ENCODE measurements around the gene CLDND2. TPM values are rescaled to one million over a fixed set of nuclear protein-coding genes. Genes with fewer than 3 reads are reported as not detected.
"Not testable (repeated sequence)": the region's sequence is repeated elsewhere in the genome, so short reads cannot be mapped to it uniquely, and the experiment has no call there.

Gene CLDND2
- total RNA-seq, 1 experiment from 2014 or later, result 0.95 TPM

GRCh38 chr19:51398096-51398704 lies 29.4 kb upstream of the CLDND2 start:
- Histone ChIP-seq H3K9me3 (ENCODE audit: control insufficient read depth, insufficient read depth, low read depth, low read length) (no peaks in the 10 kb centered on the region), H3K4me3 (ENCODE audit: low read depth in 2 of 2, low read length in 2 of 2) (no peak overlapping the region), H3K4me1 (ENCODE audit: control insufficient read depth, insufficient read depth, low read length) (peaks cover 3% of the 10 kb centered on the region), H3K27me3 (ENCODE audit: control insufficient read depth, insufficient read depth, low read length) (no peaks in the 10 kb centered on the region), H3K36me3 (ENCODE audit: control insufficient read depth, insufficient read depth, low read length) (no peaks in the 10 kb centered on the region; the same call in 1 of the 2 replicates), H3K27ac (ENCODE audit: low read length) (no peak overlapping the region)
- ATAC-seq (no peak), DNase-seq (ENCODE audit: low read depth, low spot score) (no peak)
- intact Hi-C loops (cut with micrococcal nuclease; ENCODE audit: unreplicated experiment), result no loop called here
- CTCF ChIA-PET, result interaction anchor here (0.6 kb wide), 1 partner anchor 54 kb away, joined by 3 read pairs; no protein-coding TSS in a partner anchor
- in situ Hi-C loops (cut with HindIII; ENCODE audit: low pct_unique_long_range_greater_than_20kb, low sequenced_read_pairs), result no loop called here
- POLR2A ChIA-PET, result no interaction called here
- TF ChIP-seq TCF7L2 (IDR thresholded peaks at IDR 0.05; ENCODE audit: low read depth, low read length) (no peak), CTCF (IDR thresholded peaks at IDR 0.05) (peak; percentile 67)
- no TSS peak for BruUV-seq (replicated peaks)

GRCh38 chr19:51397453-51397852 lies 28.6 kb upstream of the CLDND2 start:
- CTCF ChIA-PET; BruUV-seq (replicated peaks); H3K36me3 ChIP-seq (ENCODE audit: control insufficient read depth, insufficient read depth, low read length); H3K4me3 ChIP-seq (ENCODE audit: low read depth in 2 of 2, low read length in 2 of 2); H3K9me3 ChIP-seq (ENCODE audit: control insufficient read depth, insufficient read depth, low read depth, low read length); H3K27ac ChIP-seq (ENCODE audit: low read length); H3K27me3 ChIP-seq (ENCODE audit: control insufficient read depth, insufficient read depth, low read length); H3K4me1 ChIP-seq (ENCODE audit: control insufficient read depth, insufficient read depth, low read length); DNase-seq (ENCODE audit: low read depth, low spot score); in situ Hi-C loops (cut with HindIII; ENCODE audit: low pct_unique_long_range_greater_than_20kb, low sequenced_read_pairs); intact Hi-C loops (cut with micrococcal nuclease; ENCODE audit: unreplicated experiment); ATAC-seq: not testable (repeated sequence)
- POLR2A ChIA-PET, result interaction anchor here (0.6 kb wide), 1 partner anchor 259 kb away, joined by 3 read pairs; no protein-coding TSS in a partner anchor

- H3K36me3 ChIP-seq (ENCODE audit: control insufficient read depth, insufficient read depth, low read length), result no peaks in the 10 kb centered on the region; the same call in 1 of the 2 replicates
- ATAC-seq (no peak), DNase-seq (ENCODE audit: low read depth, low spot score) (no peak)
- in situ Hi-C loops (cut with HindIII; ENCODE audit: low pct_unique_long_range_greater_than_20kb, low sequenced_read_pairs), result no loop called here
- H3K4me1 ChIP-seq (ENCODE audit: control insufficient read depth, insufficient read depth, low read length), result peaks cover 3% of the 10 kb centered on the region
- H3K4me3 ChIP-seq (ENCODE audit: low read depth in 2 of 2, low read length in 2 of 2), result no peak overlapping the region
- no peaks in the 10 kb centered on the region for H3K9me3 ChIP-seq (ENCODE audit: control insufficient read depth, insufficient read depth, low read depth, low read length)
- no peak overlapping the region for H3K27ac ChIP-seq (ENCODE audit: low read length)
- ChIA-PET POLR2A (interaction anchor here (0.6 to 0.7 kb wide), 2 partner anchors 235 to 326 kb away, joined by 8 to 9 read pairs; no protein-coding TSS in a partner anchor), CTCF (no interaction called here)
- no peaks in the 10 kb centered on the region for H3K27me3 ChIP-seq (ENCODE audit: control insufficient read depth, insufficient read depth, low read length)
- no TSS peak for BruUV-seq (replicated peaks)
- intact Hi-C loops (cut with micrococcal nuclease; ENCODE audit: unreplicated experiment), result no loop called here
- TF ChIP-seq REST (IDR thresholded peaks at IDR 0.05; ENCODE audit: insufficient read depth in 1 of 2, low read depth in 2 of 2, low read length in 1 of 2) (no peak), CTCF (IDR thresholded peaks at IDR 0.05) (no peak), POLR2AphosphoS5 (IDR thresholded peaks at IDR 0.05; ENCODE audit: low read depth, low read length) (no peak), SIN3A (IDR thresholded peaks at IDR 0.05; ENCODE audit: borderline replicate concordance, insufficient read depth, low read depth, low read length) (no peak), TCF7L2 (IDR thresholded peaks at IDR 0.05; ENCODE audit: low read depth, low read length) (no peak)
Observed at GRCh38 chr19:51396175-51396574, 27.4 kb upstream of the CLDND2 start.
